HL-60 (cell line): ENCODE measurements around the gene METRN.
A peak's percentile ranks its signal among the peaks of the same experiment; 100 is the strongest.

ENCODE experiments used
- DNase-seq, 2 experiments: peaks; one replicate each; pipeline ENCODE4 v3.0.0-alpha.2; 2010 to 2020; ENCODE audit warnings: low read depth in 1 of 2, low spot score in 1 of 2
- H3K27ac ChIP-seq: fragments of 250-450 bp; sonication (Bioruptor Pico); replicated peaks from 2 replicates; pipeline ENCODE4 v1.5.1; 2020; ENCODE audit warnings: mild to moderate bottlenecking, moderate library complexity
- H3K27me3 ChIP-seq: fragments of 250-450 bp; sonication (Bioruptor Pico); 2 replicates; pipeline ENCODE4 v1.5.1; 2021; ENCODE audit warnings: mild to moderate bottlenecking, moderate library complexity; ENCODE audit not compliant: insufficient read depth, poor library complexity, severe bottlenecking
- H3K4me3 ChIP-seq: replicated peaks from 2 replicates; pipeline ENCODE4 v1.5.1; 2011; ENCODE audit warnings: mild to moderate bottlenecking, control low read depth, low read length; ENCODE audit not compliant: insufficient read depth
- CTCF ChIP-seq: IDR thresholded peaks from one replicate; pipeline ENCODE4 v1.5.1; 2011; ENCODE audit warnings: low read length, control low read depth, inconsistent platforms; ENCODE audit not compliant: insufficient read depth
- GABPA ChIP-seq: IDR thresholded peaks from 2 replicates; pipeline ENCODE4 v1.6.1; 2012; ENCODE audit warnings: low read depth
- POLR2AphosphoS5 ChIP-seq: IDR thresholded peaks from 2 replicates; pipeline ENCODE4 v1.6.1; 2012; ENCODE audit warnings: low read depth
- REST ChIP-seq: IDR thresholded peaks from 2 replicates; pipeline ENCODE4 v1.6.1; 2012; ENCODE audit warnings: low read depth; ENCODE audit not compliant: insufficient replicate concordance
- SPI1 ChIP-seq: IDR thresholded peaks from 2 replicates; pipeline ENCODE4 v1.6.1; 2012; ENCODE audit warnings: low read depth, mild to moderate bottlenecking, borderline replicate concordance

Gene METRN

GRCh38 chr16:684071-684794 is 30.7 kb upstream of the METRN start, which contains the start of gene JMJD8:
JMJD8 (minus strand) TSS chr16:684334; CDS start chr16:684319, 15 bp downstream.
- DNase-seq: peak; percentile 93 to 99
- TF ChIP-seq REST: no peak
- TF ChIP-seq SPI1: peak; percentile 25; the same call in 1 of the 2 replicates
- TF ChIP-seq GABPA: peak; percentile 93
- TF ChIP-seq POLR2AphosphoS5: peak; percentile 62
- Histone ChIP-seq H3K27me3 (no peaks in the 10 kb centered on the region), H3K27ac (peak within 1 kb of the TSS; percentile 96), H3K4me3 (peak within 1 kb of the TSS; percentile 47)

- TF ChIP-seq GABPA: no peak
- peak; percentile 32; the same call in 1 of the 2 replicates for TF ChIP-seq SPI1
- peak; percentile 81 for TF ChIP-seq POLR2AphosphoS5
- TF ChIP-seq CTCF: no peak
- H3K27ac ChIP-seq: peak overlapping the region; percentile 96
- H3K27me3 ChIP-seq: no peaks in the 10 kb centered on the region
- peak; percentile 90 to 94 for DNase-seq
- H3K4me3 ChIP-seq: peak overlapping the region; percentile 47
These were observed 29.8 kb upstream of the METRN start for GRCh38 chr16:684961-685696.

- no peaks in the 10 kb centered on the region for H3K27me3 ChIP-seq
- H3K4me3 ChIP-seq: peak overlapping the region; percentile 47
- TF ChIP-seq POLR2AphosphoS5: peak; percentile 34; the same call in 1 of the 2 replicates
- TF ChIP-seq SPI1: no peak
- peak; percentile 75 for TF ChIP-seq CTCF
- peak overlapping the region; percentile 96 for H3K27ac ChIP-seq
- peak in 1 of 2 experiments; percentile 71 for DNase-seq
These were observed 29.0 kb upstream of the METRN start for GRCh38 chr16:685967-686366.

- H3K27me3 ChIP-seq: no peaks in the 10 kb centered on the region
- no peak for DNase-seq
- no peak overlapping the region for H3K4me3 ChIP-seq
- TF ChIP-seq POLR2AphosphoS5: no peak
- TF ChIP-seq GABPA: no peak
- no peak for TF ChIP-seq REST
- TF ChIP-seq CTCF: no peak
- TF ChIP-seq SPI1: no peak
- H3K27ac ChIP-seq: no peak overlapping the region
These were observed 28.3 kb upstream of the METRN start for GRCh38 chr16:686459-687260.
